GM12878 (cell line): ENCODE data around the gene NLGN1. TPM values are rescaled to one million over a fixed set of nuclear protein-coding genes. Genes with fewer than 3 reads are reported as not detected.

ENCODE experiments used
- ATAC-seq: fragments of 200-7000 bp; cut with Tn5 transposase; 3 replicates; pipeline ENCODE4 v1.9.1; 2020; ENCODE audit warnings: mild to moderate bottlenecking, moderate library complexity
- BruUV-seq: library from RNA; stranded (reverse); fragments of 400-500 nt; replicated peaks from 2 replicates; lab custom pipeline; 2021; lab: Mats Ljungman, UMichigan
- CTCF ChIA-PET: fragments of 300-600 bp; sonication (Branson Sonifier 250); formaldehyde crosslinking; extraction: SDS; loops from one replicate; lab custom pipeline; 2021; ENCODE audit warnings: inconsistent platforms; lab: Yijun Ruan, JAX
- POLR2A ChIA-PET: fragments of 350-600 bp; formaldehyde crosslinking; extraction: SDS; loops from one replicate; lab custom pipeline; 2021; ENCODE audit warnings: inconsistent platforms; lab: Charles Lee
- RAD21 ChIA-PET: fragments of 300-600 bp; sonication (Branson Sonifier 250); formaldehyde crosslinking; loops from one replicate; lab custom pipeline; 2023; ENCODE audit warnings: antibody characterized with exemption; ENCODE audit not compliant: unreplicated experiment; lab: Charles Lee
- SMC1A ChIA-PET: fragments of 300-600 bp; sonication (Branson Sonifier 250); formaldehyde crosslinking; loops from one replicate; lab custom pipeline; 2023; ENCODE audit not compliant: unreplicated experiment, uncharacterized antibody; lab: Charles Lee
- DNase-seq: peaks from one replicate; pipeline ENCODE4 v3.0.0-alpha.2; 2011; ENCODE audit warnings: low read depth, low spot score
- FAIRE-seq: peaks from 3 replicates; lab custom pipeline; 2011; peaks lifted over from hg19 to GRCh38; lab: Jason Lieb, UNC
- H2AFZ ChIP-seq: 2 replicates; pipeline ENCODE4 v1.6.0; 2011; ENCODE audit warnings: low read depth, low read length, control low read depth; ENCODE audit not compliant: control insufficient read depth
- H3K27ac ChIP-seq: 2 replicates; pipeline ENCODE4 v1.5.1; 2011; ENCODE audit warnings: control low read depth; ENCODE audit not compliant: control insufficient read depth, insufficient read depth
- H3K27me3 ChIP-seq, 2 experiments: replicated peaks in 1 of 2; 2 replicates each; pipeline versions ENCODE4 v1.6.0 to v1.6.1; 2011; ENCODE audit warnings: low read length in 1 of 2; ENCODE audit not compliant: control insufficient read depth in 2 of 2, insufficient read depth in 2 of 2
- H3K36me3 ChIP-seq, 2 experiments: 2 replicates each; pipeline ENCODE4 v1.5.1; 2011; ENCODE audit warnings: low read length in 1 of 2; ENCODE audit not compliant: control insufficient read depth in 2 of 2, insufficient read depth in 2 of 2
- H3K4me1 ChIP-seq: 2 replicates; pipeline ENCODE4 v1.6.1; 2011; ENCODE audit warnings: mild to moderate bottlenecking, low read length, moderate library complexity, mixed read lengths; ENCODE audit not compliant: control insufficient read depth, insufficient read depth
- H3K4me2 ChIP-seq: 2 replicates; pipeline ENCODE4 v1.6.0; 2011; ENCODE audit warnings: control low read depth; ENCODE audit not compliant: control insufficient read depth, insufficient read depth
- H3K4me3 ChIP-seq: fragments of 200-600 bp; sonication (generic); 2 replicates; pipeline ENCODE4 v1.5.1; 2016
- H3K79me2 ChIP-seq: 2 replicates; pipeline ENCODE4 v1.6.0; 2011; ENCODE audit warnings: low read length; ENCODE audit not compliant: control insufficient read depth, insufficient read depth
- H3K9ac ChIP-seq: 2 replicates; pipeline ENCODE4 v1.8.0; 2011; ENCODE audit warnings: low read length, control low read depth, mixed read lengths; ENCODE audit not compliant: control insufficient read depth, insufficient read depth
- H3K9me3 ChIP-seq: replicated peaks from 3 replicates; pipeline ENCODE4 v1.5.1; 2011; ENCODE audit warnings: mild to moderate bottlenecking, low read length; ENCODE audit not compliant: control insufficient read depth, insufficient read depth
- H4K20me1 ChIP-seq: 2 replicates; pipeline ENCODE4 v1.6.0; 2011; ENCODE audit not compliant: control insufficient read depth, insufficient read depth
- MYC ChIP-seq: IDR thresholded peaks from 2 replicates; pipeline ENCODE4 v1.6.1; 2011; ENCODE audit warnings: mild to moderate bottlenecking, low read length, moderate library complexity, inconsistent platforms; ENCODE audit not compliant: insufficient read depth, insufficient replicate concordance, insufficient read length, severe bottlenecking
- NFYA ChIP-seq: IDR thresholded peaks from 2 replicates; pipeline ENCODE4 v1.6.1; 2011; ENCODE audit warnings: low read depth, mild to moderate bottlenecking, low read length, improper control_type of control experiment, borderline replicate concordance
- PAX8 ChIP-seq: fragments of 450-650 bp; IDR thresholded peaks from 2 replicates; pipeline ENCODE4 v1.6.1; 2017; ENCODE audit warnings: mild to moderate bottlenecking, moderate library complexity
- RCOR1 ChIP-seq: conservative IDR thresholded peaks from 2 replicates; pipeline ENCODE4 v1.6.1; 2012; ENCODE audit warnings: low read depth, low read length, improper control_type of control experiment
- SMARCA5 ChIP-seq: fragments of 450-650 bp; IDR thresholded peaks from 2 replicates; pipeline ENCODE4 v1.6.1; 2017; ENCODE audit warnings: mild to moderate bottlenecking
- SPI1 ChIP-seq: IDR thresholded peaks from 2 replicates; pipeline ENCODE4 v1.6.1; 2011; ENCODE audit warnings: low read depth, mild to moderate bottlenecking, low read length, moderate library complexity, borderline replicate concordance; ENCODE audit not compliant: insufficient read depth
- TARDBP ChIP-seq: IDR thresholded peaks from 2 replicates; pipeline ENCODE4 v1.6.1; 2016; ENCODE audit warnings: borderline replicate concordance
- ZNF274 ChIP-seq: IDR thresholded peaks from one replicate; pipeline ENCODE4 v1.8.0; 2011; ENCODE audit not compliant: insufficient read length, insufficient read depth
- ZZZ3 ChIP-seq: IDR thresholded peaks from 2 replicates; pipeline ENCODE4 v1.6.1; 2011; ENCODE audit warnings: low read depth; ENCODE audit not compliant: control insufficient read depth, insufficient read length
- WGBS: methylation state at CpG from one replicate; pipeline ENCODE4 v1.1.6; 2016; ENCODE audit warnings: low lambda C conversion rate; ENCODE audit not compliant: insufficient replicate concordance, insufficient coverage; ENCODE audit errors: missing lambda C conversion rate; 5-methylcytosine and 5-hydroxymethylcytosine counted together
- in situ Hi-C: fragments of 300-500 bp; cut with MboI; formaldehyde crosslinking; loops from 9 replicates; pipeline ENCODE4 v1.14.3; 2018; ENCODE audit warnings: mixed read lengths
- intact Hi-C: fragments of 100-400 bp; cut with micrococcal nuclease; formaldehyde crosslinking; loops from one replicate; pipeline ENCODE4 v1.14.2; 2022; ENCODE audit not compliant: unreplicated experiment
- polyA plus RNA-seq, 11 experiments: library from polyadenylated mRNA; depleted of rRNA in 4 of 11; unstranded in 6 of 11; stranded (reverse) in 5 of 11; fragments of >200 nt; fragmentation: Nextera tagmentation in 4 of 11; fragmentation: Illumina TruSeq in 1 of 11; extraction: Ambion mirVana in 4 of 11; extraction: Trizol in 1 of 11; gene quantifications; 1 replicate in 1 of 11; 2 replicates in 10 of 11; pipeline versions ENCODE4 v1.2.1 to v1.2.3, GENCODE V29; 2011 to 2016; ENCODE audit warnings: inconsistent platforms in 2 of 11, missing spikeins in 2 of 11, low read depth in 1 of 11
- total RNA-seq, 4 experiments: library from RNA; depleted of rRNA in 3 of 4; stranded (reverse); fragments of >200 nt in 3 of 4; fragmentation: Illumina TruSeq in 1 of 4; extraction: Trizol in 1 of 4; gene quantifications; 2 replicates each; pipeline versions ENCODE4 v1.2.1 to v1.2.3, GENCODE V29; 2013 to 2021
- TF ChIP-seq, protein P1 (sequence below): fragments of 450-650 bp; IDR thresholded peaks from 2 replicates; pipeline ENCODE4 v1.6.1; 2014; ENCODE audit warnings: mild to moderate bottlenecking
- TF ChIP-seq, protein P2 (sequence below): fragments of 450-650 bp; formaldehyde crosslinking; IDR thresholded peaks from 2 replicates; pipeline ENCODE4 v1.5.0; 2022; ENCODE audit warnings: mild to moderate bottlenecking, missing genetic modification characterization
- TF ChIP-seq, protein P3 (sequence below): fragments of 450-650 bp; IDR thresholded peaks from 2 replicates; pipeline ENCODE4 v1.6.1; 2018; ENCODE audit warnings: mild to moderate bottlenecking, low read depth, moderate library complexity; ENCODE audit not compliant: partially characterized antibody
- TF ChIP-seq, protein P4 (sequence below): fragments of 450-650 bp; IDR thresholded peaks from 2 replicates; pipeline ENCODE4 v1.6.1; 2017; ENCODE audit warnings: mild to moderate bottlenecking
- TF ChIP-seq, protein P5 (sequence below): fragments of 450-650 bp; IDR thresholded peaks from 2 replicates; pipeline ENCODE4 v1.6.1; 2016; ENCODE audit warnings: mild to moderate bottlenecking

The NLGN1 gene
- total and polyA plus RNA-seq, 10 of the 15 experiments (the other 5 are each of a cell fraction or from before 2014, with no cell fraction given): not detected

DNA sequence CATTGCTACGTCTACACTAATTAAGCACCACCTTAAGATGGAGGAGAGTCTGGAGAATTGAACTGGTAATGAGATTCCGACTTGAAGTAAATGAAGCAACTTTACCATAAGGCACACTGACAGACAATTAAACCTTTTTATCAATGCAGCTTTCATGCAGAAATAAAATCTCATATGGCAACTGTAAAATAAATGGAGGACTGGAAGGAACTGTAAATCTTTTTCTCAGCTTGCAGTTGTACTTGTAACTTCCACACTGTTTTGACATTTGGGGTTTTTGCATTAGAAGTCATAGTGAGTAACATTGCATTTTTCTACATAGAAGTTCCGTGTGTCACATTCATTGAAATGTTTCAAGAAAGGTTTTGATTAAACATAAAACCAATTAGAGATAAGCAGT, 705.3 kb downstream of the NLGN1 start:
- ChIA-PET CTCF (no interaction called here), SMC1A (interaction anchor here (0.7 to 1.1 kb wide), 2 partner anchors 10 to 573 kb away, joined by 3 to 5 read pairs; no protein-coding TSS in a partner anchor), POLR2A (no interaction called here), RAD21 (no interaction called here)
- Histone ChIP-seq H3K36me3 (no peaks in the 10 kb centered on the region), H3K9ac (no peak overlapping the region), H2AFZ (no peak overlapping the region), H3K79me2 (no peaks in the 10 kb centered on the region), H3K9me3 (no peaks in the 10 kb centered on the region), H3K4me3 (no peak overlapping the region), H3K27me3 (no peaks in the 10 kb centered on the region), H3K27ac (no peak overlapping the region), H3K4me2 (no peak overlapping the region), H4K20me1 (no peaks in the 10 kb centered on the region), H3K4me1 (no peaks in the 10 kb centered on the region)
- BruUV-seq: no TSS peak
- ATAC-seq: no peak
- WGBS: 32% methylated on average over 3 of the region's 3 CpGs
- intact Hi-C loops (no loop called here), in situ Hi-C loops (no loop called here)
- no peak for DNase-seq
- FAIRE-seq: no peak
- TF ChIP-seq SPI1 (no peak), SMARCA5 (no peak), PAX8 (no peak), ZNF274 (no peak), MYC (no peak), NFYA (no peak), RCOR1 (no peak), ZZZ3 (no peak), TARDBP (no peak)
- TF ChIP-seq, protein P1, sequence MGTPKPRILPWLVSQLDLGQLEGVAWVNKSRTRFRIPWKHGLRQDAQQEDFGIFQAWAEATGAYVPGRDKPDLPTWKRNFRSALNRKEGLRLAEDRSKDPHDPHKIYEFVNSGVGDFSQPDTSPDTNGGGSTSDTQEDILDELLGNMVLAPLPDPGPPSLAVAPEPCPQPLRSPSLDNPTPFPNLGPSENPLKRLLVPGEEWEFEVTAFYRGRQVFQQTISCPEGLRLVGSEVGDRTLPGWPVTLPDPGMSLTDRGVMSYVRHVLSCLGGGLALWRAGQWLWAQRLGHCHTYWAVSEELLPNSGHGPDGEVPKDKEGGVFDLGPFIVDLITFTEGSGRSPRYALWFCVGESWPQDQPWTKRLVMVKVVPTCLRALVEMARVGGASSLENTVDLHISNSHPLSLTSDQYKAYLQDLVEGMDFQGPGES: no peak
- TF ChIP-seq, protein P2, sequence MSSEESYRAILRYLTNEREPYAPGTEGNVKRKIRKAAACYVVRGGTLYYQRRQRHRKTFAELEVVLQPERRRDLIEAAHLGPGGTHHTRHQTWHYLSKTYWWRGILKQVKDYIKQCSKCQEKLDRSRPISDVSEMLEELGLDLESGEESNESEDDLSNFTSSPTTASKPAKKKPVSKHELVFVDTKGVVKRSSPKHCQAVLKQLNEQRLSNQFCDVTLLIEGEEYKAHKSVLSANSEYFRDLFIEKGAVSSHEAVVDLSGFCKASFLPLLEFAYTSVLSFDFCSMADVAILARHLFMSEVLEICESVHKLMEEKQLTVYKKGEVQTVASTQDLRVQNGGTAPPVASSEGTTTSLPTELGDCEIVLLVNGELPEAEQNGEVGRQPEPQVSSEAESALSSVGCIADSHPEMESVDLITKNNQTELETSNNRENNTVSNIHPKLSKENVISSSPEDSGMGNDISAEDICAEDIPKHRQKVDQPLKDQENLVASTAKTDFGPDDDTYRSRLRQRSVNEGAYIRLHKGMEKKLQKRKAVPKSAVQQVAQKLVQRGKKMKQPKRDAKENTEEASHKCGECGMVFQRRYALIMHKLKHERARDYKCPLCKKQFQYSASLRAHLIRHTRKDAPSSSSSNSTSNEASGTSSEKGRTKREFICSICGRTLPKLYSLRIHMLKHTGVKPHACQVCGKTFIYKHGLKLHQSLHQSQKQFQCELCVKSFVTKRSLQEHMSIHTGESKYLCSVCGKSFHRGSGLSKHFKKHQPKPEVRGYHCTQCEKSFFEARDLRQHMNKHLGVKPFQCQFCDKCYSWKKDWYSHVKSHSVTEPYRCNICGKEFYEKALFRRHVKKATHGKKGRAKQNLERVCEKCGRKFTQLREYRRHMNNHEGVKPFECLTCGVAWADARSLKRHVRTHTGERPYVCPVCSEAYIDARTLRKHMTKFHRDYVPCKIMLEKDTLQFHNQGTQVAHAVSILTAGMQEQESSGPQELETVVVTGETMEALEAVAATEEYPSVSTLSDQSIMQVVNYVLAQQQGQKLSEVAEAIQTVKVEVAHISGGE (CRISPR knock-in tag): no peak
- TF ChIP-seq, protein P3, sequence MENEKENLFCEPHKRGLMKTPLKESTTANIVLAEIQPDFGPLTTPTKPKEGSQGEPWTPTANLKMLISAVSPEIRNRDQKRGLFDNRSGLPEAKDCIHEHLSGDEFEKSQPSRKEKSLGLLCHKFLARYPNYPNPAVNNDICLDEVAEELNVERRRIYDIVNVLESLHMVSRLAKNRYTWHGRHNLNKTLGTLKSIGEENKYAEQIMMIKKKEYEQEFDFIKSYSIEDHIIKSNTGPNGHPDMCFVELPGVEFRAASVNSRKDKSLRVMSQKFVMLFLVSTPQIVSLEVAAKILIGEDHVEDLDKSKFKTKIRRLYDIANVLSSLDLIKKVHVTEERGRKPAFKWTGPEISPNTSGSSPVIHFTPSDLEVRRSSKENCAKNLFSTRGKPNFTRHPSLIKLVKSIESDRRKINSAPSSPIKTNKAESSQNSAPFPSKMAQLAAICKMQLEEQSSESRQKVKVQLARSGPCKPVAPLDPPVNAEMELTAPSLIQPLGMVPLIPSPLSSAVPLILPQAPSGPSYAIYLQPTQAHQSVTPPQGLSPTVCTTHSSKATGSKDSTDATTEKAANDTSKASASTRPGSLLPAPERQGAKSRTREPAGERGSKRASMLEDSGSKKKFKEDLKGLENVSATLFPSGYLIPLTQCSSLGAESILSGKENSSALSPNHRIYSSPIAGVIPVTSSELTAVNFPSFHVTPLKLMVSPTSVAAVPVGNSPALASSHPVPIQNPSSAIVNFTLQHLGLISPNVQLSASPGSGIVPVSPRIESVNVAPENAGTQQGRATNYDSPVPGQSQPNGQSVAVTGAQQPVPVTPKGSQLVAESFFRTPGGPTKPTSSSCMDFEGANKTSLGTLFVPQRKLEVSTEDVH: no peak
- TF ChIP-seq, protein P4, sequence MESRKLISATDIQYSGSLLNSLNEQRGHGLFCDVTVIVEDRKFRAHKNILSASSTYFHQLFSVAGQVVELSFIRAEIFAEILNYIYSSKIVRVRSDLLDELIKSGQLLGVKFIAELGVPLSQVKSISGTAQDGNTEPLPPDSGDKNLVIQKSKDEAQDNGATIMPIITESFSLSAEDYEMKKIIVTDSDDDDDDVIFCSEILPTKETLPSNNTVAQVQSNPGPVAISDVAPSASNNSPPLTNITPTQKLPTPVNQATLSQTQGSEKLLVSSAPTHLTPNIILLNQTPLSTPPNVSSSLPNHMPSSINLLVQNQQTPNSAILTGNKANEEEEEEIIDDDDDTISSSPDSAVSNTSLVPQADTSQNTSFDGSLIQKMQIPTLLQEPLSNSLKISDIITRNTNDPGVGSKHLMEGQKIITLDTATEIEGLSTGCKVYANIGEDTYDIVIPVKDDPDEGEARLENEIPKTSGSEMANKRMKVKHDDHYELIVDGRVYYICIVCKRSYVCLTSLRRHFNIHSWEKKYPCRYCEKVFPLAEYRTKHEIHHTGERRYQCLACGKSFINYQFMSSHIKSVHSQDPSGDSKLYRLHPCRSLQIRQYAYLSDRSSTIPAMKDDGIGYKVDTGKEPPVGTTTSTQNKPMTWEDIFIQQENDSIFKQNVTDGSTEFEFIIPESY: no peak
- TF ChIP-seq, protein P5, sequence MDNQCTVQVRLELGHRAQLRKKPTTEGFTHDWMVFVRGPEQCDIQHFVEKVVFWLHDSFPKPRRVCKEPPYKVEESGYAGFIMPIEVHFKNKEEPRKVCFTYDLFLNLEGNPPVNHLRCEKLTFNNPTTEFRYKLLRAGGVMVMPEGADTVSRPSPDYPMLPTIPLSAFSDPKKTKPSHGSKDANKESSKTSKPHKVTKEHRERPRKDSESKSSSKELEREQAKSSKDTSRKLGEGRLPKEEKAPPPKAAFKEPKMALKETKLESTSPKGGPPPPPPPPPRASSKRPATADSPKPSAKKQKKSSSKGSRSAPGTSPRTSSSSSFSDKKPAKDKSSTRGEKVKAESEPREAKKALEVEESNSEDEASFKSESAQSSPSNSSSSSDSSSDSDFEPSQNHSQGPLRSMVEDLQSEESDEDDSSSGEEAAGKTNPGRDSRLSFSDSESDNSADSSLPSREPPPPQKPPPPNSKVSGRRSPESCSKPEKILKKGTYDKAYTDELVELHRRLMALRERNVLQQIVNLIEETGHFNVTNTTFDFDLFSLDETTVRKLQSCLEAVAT: no peak
